Measurements from ENCODE around the gene GNB1. TPM values are rescaled to one million over a fixed set of nuclear protein-coding genes. Genes with fewer than 3 reads are reported as not detected.

GNB1 gene
- polyA plus RNA-seq, 1 of the 3 experiments (the other 2 are of a cell fraction) = 355 TPM

GRCh38 chr1:1826356-1827088 is 64.4 kb downstream of the GNB1 start:
- H3K4me1 ChIP-seq (ENCODE audit: control insufficient read depth in 1 of 2, insufficient read depth in 2 of 2, low read depth in 1 of 2, low read length in 1 of 2) = peaks cover 4 to 15% of the 10 kb centered on the region in 2 experiments; a peak in 2 of 4 replicates
- H3K9me3 ChIP-seq = no peaks in the 10 kb centered on the region
- H3K9ac ChIP-seq = no peak overlapping the region; the same call in 1 of the 2 replicates
- H3K27ac ChIP-seq (ENCODE audit: low read depth in 2 of 2, low read length in 1 of 2) = no peak overlapping the region
- H3K4me3 ChIP-seq (ENCODE audit: low read depth in 2 of 2, low read length in 1 of 2) = no peak overlapping the region
- peaks cover 18 to 30% of the 10 kb centered on the region in 2 experiments for H3K36me3 ChIP-seq (replicated peaks in 1 of 2; ENCODE audit: control insufficient read depth in 1 of 2, insufficient read depth in 2 of 2, low read length in 1 of 2)
- H3K4me2 ChIP-seq = no peak overlapping the region
- TF ChIP-seq USF2 (IDR thresholded peaks at IDR 0.05; ENCODE audit: borderline replicate concordance, low read depth, low read length) (no peak), USF1 (IDR thresholded peaks at IDR 0.05; ENCODE audit: borderline replicate concordance, low read depth) (no peak), JUND (IDR thresholded peaks at IDR 0.05) (no peak), RAD21 (IDR thresholded peaks at IDR 0.05; ENCODE audit: low read length) (no peak), MEF2A (IDR thresholded peaks at IDR 0.05; ENCODE audit: borderline replicate concordance, low read depth) (no peak), YY1 (IDR thresholded peaks at IDR 0.05; ENCODE audit: low read depth) (no peak), EZH2phosphoT487 (IDR thresholded peaks at IDR 0.05; ENCODE audit: borderline replicate concordance, low read depth) (no peak), REST (IDR thresholded peaks at IDR 0.05; ENCODE audit: low read depth, low read length) (no peak), FOXM1 (IDR thresholded peaks at IDR 0.05; ENCODE audit: low read depth) (no peak), TEAD4 (IDR thresholded peaks at IDR 0.05; ENCODE audit: borderline replicate concordance, insufficient read depth) (no peak), ZBTB33 (IDR thresholded peaks at IDR 0.05; ENCODE audit: borderline replicate concordance, low read depth) (no peak), MAX (IDR thresholded peaks at IDR 0.05; ENCODE audit: low read depth) (no peak), RCOR1 (IDR thresholded peaks at IDR 0.05; ENCODE audit: low read length) (no peak), PBX3 (IDR thresholded peaks at IDR 0.05) (no peak), FOXJ3 (CRISPR knock-in tag; IDR thresholded peaks at IDR 0.05) (no peak), ELF1 (IDR thresholded peaks at IDR 0.05) (no peak), GATA2 (CRISPR knock-in tag; IDR thresholded peaks at IDR 0.05) (no peak), NFIC (IDR thresholded peaks at IDR 0.05; ENCODE audit: borderline replicate concordance) (no peak), EP300 (IDR thresholded peaks at IDR 0.05; ENCODE audit: borderline replicate concordance in 1 of 2, low read depth in 1 of 2, low read length in 1 of 2) (no peak), GABPA (IDR thresholded peaks at IDR 0.05; ENCODE audit: low read depth) (no peak)
- POLR2A ChIA-PET = no interaction called here
- no peak overlapping the region for H2AFZ ChIP-seq (ENCODE audit: low read depth)
- H3K27me3 ChIP-seq (ENCODE audit: insufficient read depth) = no peaks in the 10 kb centered on the region
- peaks cover 93% of the 10 kb centered on the region for H4K20me1 ChIP-seq (ENCODE audit: insufficient read depth)
- peaks cover 20% of the 10 kb centered on the region for H3F3A ChIP-seq (replicated peaks; ENCODE audit: insufficient read depth)
- H3K79me2 ChIP-seq (ENCODE audit: insufficient read depth) = peaks cover 100% of the 10 kb centered on the region
- WGBS (ENCODE audit: low lambda C conversion rate) = 97% methylated on average over 9 of the region's 9 CpGs
- H3K9me2 ChIP-seq = no peaks in the 10 kb centered on the region
- CTCF ChIA-PET = interaction anchor here (1.0 to 2.6 kb wide), 3 partner anchors 17 to 82 kb away, joined by 3 to 12 read pairs (median 7); no protein-coding TSS in a partner anchor
- no peak for DNase-seq
